Measurements from ENCODE around the gene SPEG.

GRCh38 chr2:219475697-219476651, 41.3 kb downstream of the SPEG start:
- TF ChIP-seq CTCF (conservative IDR thresholded peaks at IDR 0.05; ENCODE audit: low read depth, low read length), result peak; percentile 95
- TF ChIP-seq EZH2 (IDR thresholded peaks at IDR 0.05; ENCODE audit: low read length, unreplicated experiment), result no peak

Data from PC-3 (cell line).